Measurements from ENCODE around the gene SH2D3A. TPM values are rescaled to one million over a fixed set of nuclear protein-coding genes. Genes with fewer than 3 reads are reported as not detected.

Gene SH2D3A
- total and polyA plus RNA-seq, 2 of the 8 experiments (the other 6 are each of a cell fraction or from before 2014, with no cell fraction given) = 14.5 to 22.1 TPM

GRCh38 chr19:6809262-6809661 is 42.0 kb upstream of the SH2D3A start (continued):
- TF ChIP-seq YY1 (IDR thresholded peaks at IDR 0.05; ENCODE audit: low read depth, low read length) (no peak), TAF7 (optimal IDR thresholded peaks at IDR 0.05; ENCODE audit: borderline replicate concordance, low read depth, low read length) (no peak), EZH2 (IDR thresholded peaks at IDR 0.05; ENCODE audit: low read depth, low read length, severe bottlenecking) (no peak), SIRT6 (IDR thresholded peaks at IDR 0.05; ENCODE audit: low read length) (no peak)

Measured in H1 (cell line).